Osteoblast (primary cell): ENCODE results near the gene CHCHD3. TPM values are rescaled to one million over a fixed set of nuclear protein-coding genes. Genes with fewer than 3 reads are reported as not detected.

Experiments used
- DNase-seq: peaks from one replicate; pipeline ENCODE4 v3.0.0; 2011; ENCODE audit warnings: low spot score, mixed read lengths; ENCODE audit not compliant: insufficient read length; ENCODE audit errors: missing footprints
- H2AFZ ChIP-seq: 2 replicates; pipeline ENCODE4 v1.6.0; 2011; ENCODE audit warnings: mild to moderate bottlenecking, low read length
- H3K27ac ChIP-seq: 2 replicates; pipeline ENCODE4 v1.5.1; 2011; ENCODE audit warnings: mild to moderate bottlenecking, low read depth, low read length, moderate library complexity
- H3K27me3 ChIP-seq: 2 replicates; pipeline ENCODE4 v1.6.0; 2012; ENCODE audit warnings: mild to moderate bottlenecking, control low read depth, inconsistent platforms, low read length, moderate library complexity; ENCODE audit not compliant: insufficient read depth
- H3K36me3 ChIP-seq: 2 replicates; pipeline ENCODE4 v1.5.1; 2011; ENCODE audit warnings: mild to moderate bottlenecking, low read length, control low read depth, moderate library complexity; ENCODE audit not compliant: insufficient read depth
- H3K4me1 ChIP-seq: 2 replicates; pipeline ENCODE4 v1.5.1; 2011; ENCODE audit warnings: mild to moderate bottlenecking, low read length, control low read depth, moderate library complexity; ENCODE audit not compliant: insufficient read depth
- H3K4me2 ChIP-seq: 2 replicates; pipeline ENCODE4 v1.6.0; 2011; ENCODE audit warnings: mild to moderate bottlenecking, low read length; ENCODE audit not compliant: insufficient read depth
- H3K4me3 ChIP-seq: fragments of 200-600 bp; sonication (generic); 3 replicates; pipeline ENCODE4 v1.5.1; 2012; ENCODE audit warnings: mild to moderate bottlenecking, low read length, inconsistent platforms; ENCODE audit not compliant: insufficient read depth
- H3K79me2 ChIP-seq: 2 replicates; pipeline ENCODE4 v1.6.0; 2012; ENCODE audit warnings: mild to moderate bottlenecking, low read length, control low read depth, inconsistent platforms; ENCODE audit not compliant: insufficient read depth
- H3K9me3 ChIP-seq: 2 replicates; pipeline ENCODE4 v1.5.1; 2011; ENCODE audit warnings: low read depth, low read length, control low read depth
- H4K20me1 ChIP-seq: 2 replicates; pipeline ENCODE4 v1.6.0; 2012; ENCODE audit warnings: mild to moderate bottlenecking, low read length, control low read depth; ENCODE audit not compliant: insufficient read depth
- total RNA-seq: library from RNA; depleted of rRNA; stranded (reverse); fragments of >200 nt; gene quantifications from 2 replicates; pipeline ENCODE4 v1.2.3, GENCODE V29; 2012
- TF ChIP-seq, protein P1 (sequence below): IDR thresholded peaks from 2 replicates; pipeline ENCODE4 v1.5.1; 2011; ENCODE audit warnings: mild to moderate bottlenecking, low read depth, low read length, moderate library complexity; ENCODE audit errors: extremely low read depth

CHCHD3 gene
- total RNA-seq, 1 donor, result 89.8 TPM

DNA sequence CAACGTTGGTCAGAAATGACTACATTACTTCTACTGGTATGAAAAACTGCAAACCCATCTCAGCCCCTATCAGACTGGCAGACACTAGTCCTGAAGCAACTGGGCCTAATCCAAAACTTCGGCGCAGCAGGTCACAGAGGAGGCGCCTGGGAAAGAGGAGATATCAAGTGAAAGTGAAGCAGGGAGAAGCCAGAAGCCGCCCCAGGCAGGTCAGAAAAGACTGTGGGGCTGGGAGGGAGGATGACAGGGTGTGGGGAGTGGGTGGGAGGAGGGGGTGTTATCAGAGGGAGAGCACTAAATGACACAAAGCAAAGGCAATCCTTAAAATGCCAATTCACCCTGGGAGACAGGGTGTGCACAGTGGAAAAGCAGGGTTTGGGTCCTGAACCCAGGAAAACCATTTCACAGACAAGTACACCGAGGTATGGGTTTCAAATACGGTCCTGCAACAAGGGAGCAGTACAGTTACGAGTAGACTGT is 731 bp downstream of the CHCHD3 start:
- Histone ChIP-seq H3K4me1 (peaks cover 11% of the 10 kb centered on the region), H3K36me3 (no peaks in the 10 kb centered on the region), H3K27me3 (no peaks in the 10 kb centered on the region), H3K4me3 (peak overlapping the region; percentile 95), H3K4me2 (peak overlapping the region; percentile 98), H3K9me3 (no peaks in the 10 kb centered on the region), H3K27ac (peak overlapping the region; percentile 89), H2AFZ (peak overlapping the region; percentile 96), H4K20me1 (peaks cover 12% of the 10 kb centered on the region), H3K79me2 (peaks cover 56% of the 10 kb centered on the region)
- TF ChIP-seq, protein P1, sequence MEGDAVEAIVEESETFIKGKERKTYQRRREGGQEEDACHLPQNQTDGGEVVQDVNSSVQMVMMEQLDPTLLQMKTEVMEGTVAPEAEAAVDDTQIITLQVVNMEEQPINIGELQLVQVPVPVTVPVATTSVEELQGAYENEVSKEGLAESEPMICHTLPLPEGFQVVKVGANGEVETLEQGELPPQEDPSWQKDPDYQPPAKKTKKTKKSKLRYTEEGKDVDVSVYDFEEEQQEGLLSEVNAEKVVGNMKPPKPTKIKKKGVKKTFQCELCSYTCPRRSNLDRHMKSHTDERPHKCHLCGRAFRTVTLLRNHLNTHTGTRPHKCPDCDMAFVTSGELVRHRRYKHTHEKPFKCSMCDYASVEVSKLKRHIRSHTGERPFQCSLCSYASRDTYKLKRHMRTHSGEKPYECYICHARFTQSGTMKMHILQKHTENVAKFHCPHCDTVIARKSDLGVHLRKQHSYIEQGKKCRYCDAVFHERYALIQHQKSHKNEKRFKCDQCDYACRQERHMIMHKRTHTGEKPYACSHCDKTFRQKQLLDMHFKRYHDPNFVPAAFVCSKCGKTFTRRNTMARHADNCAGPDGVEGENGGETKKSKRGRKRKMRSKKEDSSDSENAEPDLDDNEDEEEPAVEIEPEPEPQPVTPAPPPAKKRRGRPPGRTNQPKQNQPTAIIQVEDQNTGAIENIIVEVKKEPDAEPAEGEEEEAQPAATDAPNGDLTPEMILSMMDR, result no peak
- peak; percentile 30 for DNase-seq

GRCh38 chr7:133079296-133079695 is 2.6 kb downstream of the CHCHD3 start:
- Histone ChIP-seq H4K20me1 (peaks cover 21% of the 10 kb centered on the region), H3K4me3 (no peak overlapping the region), H3K79me2 (peaks cover 72% of the 10 kb centered on the region), H3K27ac (no peak overlapping the region), H3K27me3 (no peaks in the 10 kb centered on the region), H2AFZ (no peak overlapping the region), H3K9me3 (no peaks in the 10 kb centered on the region), H3K36me3 (peaks cover 4% of the 10 kb centered on the region), H3K4me1 (peaks cover 11% of the 10 kb centered on the region), H3K4me2 (no peak overlapping the region)
- TF ChIP-seq, protein P1, result no peak
- no peak for DNase-seq

DNA sequence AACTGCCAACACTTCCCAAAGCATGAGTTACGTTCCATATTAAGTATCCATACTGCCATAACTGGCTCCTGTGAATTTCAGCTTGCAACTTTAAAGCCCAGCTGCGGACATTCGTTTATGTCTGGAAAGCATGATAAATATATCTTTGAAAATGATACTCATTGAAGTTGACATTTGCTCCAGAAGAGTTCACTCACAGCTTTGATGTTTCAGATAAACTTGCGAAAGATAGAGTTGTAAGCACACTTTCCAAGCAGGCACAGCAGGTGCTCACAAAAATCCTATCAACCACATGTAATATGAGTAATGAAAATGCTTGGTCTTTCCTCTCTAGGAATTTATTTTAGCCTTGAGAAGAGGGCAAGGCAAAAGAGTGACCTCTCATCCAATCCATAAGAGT is 4.5 kb downstream of the CHCHD3 start:
- Histone ChIP-seq H4K20me1 (peaks cover 21% of the 10 kb centered on the region), H3K27me3 (no peaks in the 10 kb centered on the region), H3K36me3 (peaks cover 4% of the 10 kb centered on the region), H3K79me2 (peaks cover 91% of the 10 kb centered on the region), H2AFZ (no peak overlapping the region), H3K9me3 (no peaks in the 10 kb centered on the region), H3K4me3 (no peak overlapping the region), H3K4me1 (peaks cover 10% of the 10 kb centered on the region), H3K4me2 (no peak overlapping the region), H3K27ac (no peak overlapping the region)
- DNase-seq, result no peak
- TF ChIP-seq, protein P1, result no peak

- Histone ChIP-seq H3K36me3 (peaks cover 4% of the 10 kb centered on the region), H3K79me2 (peaks cover 95% of the 10 kb centered on the region), H3K4me1 (peaks cover 5% of the 10 kb centered on the region), H3K9me3 (no peaks in the 10 kb centered on the region), H4K20me1 (peaks cover 21% of the 10 kb centered on the region), H3K4me2 (no peak overlapping the region), H3K27me3 (no peaks in the 10 kb centered on the region), H3K4me3 (no peak overlapping the region), H2AFZ (no peak overlapping the region), H3K27ac (no peak overlapping the region)
- DNase-seq, result no peak
- TF ChIP-seq, protein P1, result no peak
Observed at GRCh38 chr7:133076142-133076541, 5.7 kb downstream of the CHCHD3 start.
